Esophagus muscularis mucosa (tissue), 4 donors: ENCODE results near the gene SLC39A11. TPM values are rescaled to one million over a fixed set of nuclear protein-coding genes. Genes with fewer than 3 reads are reported as not detected.

Experiments
- DNase-seq: peaks from one replicate; pipeline ENCODE4 v3.0.0-alpha.2; 2017; ENCODE audit errors: extremely low spot score
- H3K27ac ChIP-seq, 4 donors: fragments of 200-600 bp; sonication (generic); replicated peaks in 1 of 4; 1 replicate in 3 of 4; 2 replicates in 1 of 4; pipeline ENCODE4 v1.5.1; 2016 to 2019; ENCODE audit warnings: mild to moderate bottlenecking in 1 of 4
- H3K27me3 ChIP-seq, 4 donors: fragments of 200-600 bp; sonication (generic); one replicate each; pipeline versions ENCODE4 v1.5.1 to v1.6.0; 2016 to 2019
- H3K36me3 ChIP-seq, 4 donors: fragments of 200-600 bp; sonication (generic); one replicate each; pipeline ENCODE4 v1.5.1; 2016 to 2019
- H3K4me1 ChIP-seq, 4 donors: fragments of 200-600 bp; sonication (generic); one replicate each; pipeline ENCODE4 v1.5.1; 2016 to 2019
- H3K4me3 ChIP-seq, 4 donors: fragments of 200-600 bp; sonication (generic); 1 replicate in 2 of 4; 2 replicates in 2 of 4; pipeline ENCODE4 v1.5.1; 2016 to 2019; ENCODE audit warnings: mild to moderate bottlenecking in 4 of 4, moderate library complexity in 1 of 4
- H3K9me3 ChIP-seq, 4 donors: fragments of 200-600 bp; sonication (generic); 1 replicate in 3 of 4; 2 replicates in 1 of 4; pipeline ENCODE4 v1.5.1; 2016 to 2019
- CTCF ChIP-seq, 3 experiments: fragments of 200-600 bp in 2 of 3; fragments of 450-650 bp in 1 of 3; sonication (generic) in 2 of 3; IDR thresholded peaks; one replicate each; pipeline ENCODE4 v1.5.1; 2017 to 2019; ENCODE audit warnings: antibody characterized with exemption in 3 of 3, mild to moderate bottlenecking in 2 of 3, moderate library complexity in 1 of 3
- EP300 ChIP-seq: sonication (generic); formaldehyde crosslinking; IDR thresholded peaks from one replicate; pipeline ENCODE4 v1.6.1; 2017; ENCODE audit warnings: antibody characterized with exemption
- POLR2A ChIP-seq: fragments of 450-650 bp; IDR thresholded peaks from one replicate; pipeline ENCODE4 v1.6.1; 2017; ENCODE audit warnings: antibody characterized with exemption, moderate library complexity, mild to moderate bottlenecking, low read depth
- POLR2AphosphoS5 ChIP-seq, 2 donors: sonication (generic); formaldehyde crosslinking; IDR thresholded peaks; one replicate each; pipeline ENCODE4 v1.6.1; 2017; ENCODE audit warnings: antibody characterized with exemption in 2 of 2
- WGBS: methylation state at CpG from one replicate; pipeline ENCODE4 v1.1.5; 2018; 5-methylcytosine and 5-hydroxymethylcytosine counted together
- intact Hi-C: fragments of 100-400 bp; cut with DNase I; formaldehyde crosslinking; loops from one replicate; pipeline ENCODE4 v1.15.1; 2023
- total RNA-seq, 4 donors: library from RNA; depleted of rRNA; stranded (reverse); fragments of >200 nt; gene quantifications; one replicate each; pipeline versions ENCODE4 v1.1.0 to v1.2.1, GENCODE V29; 2016

The SLC39A11 gene
- total RNA-seq, 4 donors from 2014 or later = 7.5 to 20.2 (median 18.4) TPM

GRCh38 chr17:72697602-72698146 lies 394.8 kb downstream of the SLC39A11 start:
- Histone ChIP-seq H3K4me3 (no peak overlapping the region), H3K9me3 (no peaks in the 10 kb centered on the region), H3K36me3 (no peaks in the 10 kb centered on the region), H3K27me3 (no peaks in the 10 kb centered on the region), H3K4me1 (no peaks in the 10 kb centered on the region), H3K27ac (no peak overlapping the region)
- TF ChIP-seq CTCF (IDR thresholded peaks at IDR 0.05) = no peak
- no peak for TF ChIP-seq POLR2A
- TF ChIP-seq POLR2AphosphoS5 (IDR thresholded peaks at IDR 0.05) = no peak
- TF ChIP-seq EP300 = no peak
- WGBS = 73% methylated on average over 7 of the region's 9 CpGs
- intact Hi-C loops = no loop called here
- no peak for DNase-seq

GRCh38 chr17:72696721-72697120 lies 395.8 kb downstream of the SLC39A11 start:
- no peak for DNase-seq
- H3K27me3 ChIP-seq = no peaks in the 10 kb centered on the region
- intact Hi-C loops = no loop called here
- 91% methylated on average over 8 of the region's 8 CpGs for WGBS
- H3K27ac ChIP-seq = no peak overlapping the region
- H3K4me3 ChIP-seq = no peak overlapping the region
- H3K36me3 ChIP-seq = no peaks in the 10 kb centered on the region
- H3K4me1 ChIP-seq = no peaks in the 10 kb centered on the region
- no peaks in the 10 kb centered on the region for H3K9me3 ChIP-seq
- TF ChIP-seq EP300 = no peak
- no peak for TF ChIP-seq POLR2A
- no peak for TF ChIP-seq POLR2AphosphoS5 (IDR thresholded peaks at IDR 0.05)
- no peak for TF ChIP-seq CTCF (IDR thresholded peaks at IDR 0.05)

GRCh38 chr17:72696156-72696555 lies 396.3 kb downstream of the SLC39A11 start:
- TF ChIP-seq POLR2A (no peak), POLR2AphosphoS5 (IDR thresholded peaks at IDR 0.05) (no peak), CTCF (IDR thresholded peaks at IDR 0.05) (no peak), EP300 (no peak)
- no peak for DNase-seq
- H3K4me3 ChIP-seq = no peak overlapping the region
- intact Hi-C loops = no loop called here
- H3K27ac ChIP-seq = no peak overlapping the region
- no peaks in the 10 kb centered on the region for H3K9me3 ChIP-seq
- no peaks in the 10 kb centered on the region for H3K4me1 ChIP-seq
- H3K27me3 ChIP-seq = no peaks in the 10 kb centered on the region
- WGBS = 98% methylated on average over 9 of the region's 9 CpGs
- no peaks in the 10 kb centered on the region for H3K36me3 ChIP-seq

- intact Hi-C loops = no loop called here
- no peaks in the 10 kb centered on the region for H3K4me1 ChIP-seq
These were observed 398.5 kb downstream of the SLC39A11 start for GRCh38 chr17:72693956-72694355.

More at GRCh38 chr17:72693956-72694355, 398.5 kb downstream of the SLC39A11 start:
- no peaks in the 10 kb centered on the region for H3K27me3 ChIP-seq
- no peak overlapping the region for H3K4me3 ChIP-seq
- no peak overlapping the region for H3K27ac ChIP-seq
- 82% methylated on average over 4 of the region's 4 CpGs for WGBS
- H3K9me3 ChIP-seq = no peaks in the 10 kb centered on the region
- no peaks in the 10 kb centered on the region for H3K36me3 ChIP-seq
- DNase-seq = no peak
- TF ChIP-seq POLR2AphosphoS5 (IDR thresholded peaks at IDR 0.05) = no peak
- no peak for TF ChIP-seq POLR2A
- no peak for TF ChIP-seq CTCF (IDR thresholded peaks at IDR 0.05)
- TF ChIP-seq EP300 = no peak
